HG02981 (cell line): Measurements from ENCODE around the gene C1QC.

Source experiments
- ATAC-seq: cut with Tn5 transposase; IDR thresholded peaks from one replicate; pipeline ENCODE4 v1.9.1; 2021; ENCODE audit warnings: mild to moderate bottlenecking, moderate library complexity; ENCODE audit not compliant: unreplicated experiment

C1QC gene

GRCh38 chr1:22618056-22618455 is 25.4 kb upstream of the C1QC start:
- ATAC-seq = no peak

DNA sequence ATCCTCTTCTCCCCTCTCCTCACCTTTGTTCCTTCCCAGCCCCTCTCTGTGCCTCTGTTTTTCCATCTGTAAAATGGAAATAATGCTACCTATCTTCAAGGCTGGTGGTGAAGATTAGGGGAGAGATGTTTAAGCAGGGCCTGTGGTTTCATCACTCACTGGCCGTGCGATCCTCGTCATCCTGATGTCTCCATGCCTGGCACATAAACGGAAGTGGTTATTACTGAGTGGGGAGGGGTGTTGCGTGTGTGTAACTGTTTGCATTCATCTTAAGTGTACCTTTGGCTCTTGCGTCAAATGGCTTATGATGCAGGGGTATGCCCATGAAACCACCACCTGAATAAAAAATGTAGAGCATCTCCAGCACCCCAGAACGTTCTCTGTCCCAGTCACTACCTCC is 24.2 kb upstream of the C1QC start:
- ATAC-seq = no peak

- no peak for ATAC-seq
Measured at GRCh38 chr1:22619798-22620197, 23.6 kb upstream of the C1QC start.

DNA sequence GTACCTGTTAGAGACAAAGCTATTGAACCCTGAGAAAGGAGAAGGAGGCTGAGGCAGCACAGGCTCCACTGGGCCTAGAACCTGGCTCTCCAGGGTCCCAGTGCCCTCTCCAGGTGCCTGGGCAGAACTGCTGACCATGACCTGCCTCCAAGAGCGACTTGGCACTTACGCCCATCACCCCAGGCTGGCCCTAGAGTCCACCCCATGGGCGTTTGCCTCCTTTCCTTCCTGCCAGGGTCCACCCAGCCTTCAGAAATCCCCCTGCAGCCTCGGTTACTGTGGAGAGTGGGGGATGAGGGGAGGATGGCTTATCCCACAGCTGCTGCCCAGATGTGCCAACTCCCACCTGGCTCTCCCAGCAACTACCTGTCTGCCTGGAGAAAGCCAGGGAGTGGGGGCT is 21.7 kb upstream of the C1QC start:
- ATAC-seq = no peak

DNA sequence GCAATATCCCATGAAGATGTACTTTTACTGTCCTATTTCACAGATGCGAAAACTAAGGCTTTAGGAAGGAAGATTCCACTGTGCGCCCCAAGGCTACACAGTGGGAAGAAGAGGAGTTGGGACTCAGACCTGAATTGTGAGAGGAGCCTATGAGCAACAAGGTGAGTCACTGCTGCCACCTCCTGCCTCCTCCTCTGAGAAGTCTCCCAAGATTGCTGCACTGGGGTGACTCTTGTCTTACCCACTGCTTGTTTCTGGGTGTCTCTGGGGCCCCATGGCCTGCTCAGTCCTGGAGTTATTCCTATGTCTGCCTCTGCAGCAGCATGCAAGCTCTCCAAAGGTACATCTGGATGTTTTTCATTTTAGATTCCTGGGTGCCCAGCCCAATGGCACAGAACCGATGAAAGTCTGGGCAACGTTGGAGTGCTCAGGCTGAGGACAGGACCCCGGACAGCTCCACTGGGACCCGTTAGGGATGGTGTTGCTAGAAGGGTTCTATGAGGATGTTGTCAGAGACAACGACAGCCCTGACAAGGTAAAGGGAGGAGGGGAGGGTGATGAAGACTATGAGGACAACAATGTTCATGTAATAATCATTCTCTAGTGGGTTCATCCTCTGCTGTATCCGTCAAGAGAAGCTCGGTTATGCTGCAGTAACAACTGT is 18.0 kb upstream of the C1QC start:
- ATAC-seq = no peak

DNA sequence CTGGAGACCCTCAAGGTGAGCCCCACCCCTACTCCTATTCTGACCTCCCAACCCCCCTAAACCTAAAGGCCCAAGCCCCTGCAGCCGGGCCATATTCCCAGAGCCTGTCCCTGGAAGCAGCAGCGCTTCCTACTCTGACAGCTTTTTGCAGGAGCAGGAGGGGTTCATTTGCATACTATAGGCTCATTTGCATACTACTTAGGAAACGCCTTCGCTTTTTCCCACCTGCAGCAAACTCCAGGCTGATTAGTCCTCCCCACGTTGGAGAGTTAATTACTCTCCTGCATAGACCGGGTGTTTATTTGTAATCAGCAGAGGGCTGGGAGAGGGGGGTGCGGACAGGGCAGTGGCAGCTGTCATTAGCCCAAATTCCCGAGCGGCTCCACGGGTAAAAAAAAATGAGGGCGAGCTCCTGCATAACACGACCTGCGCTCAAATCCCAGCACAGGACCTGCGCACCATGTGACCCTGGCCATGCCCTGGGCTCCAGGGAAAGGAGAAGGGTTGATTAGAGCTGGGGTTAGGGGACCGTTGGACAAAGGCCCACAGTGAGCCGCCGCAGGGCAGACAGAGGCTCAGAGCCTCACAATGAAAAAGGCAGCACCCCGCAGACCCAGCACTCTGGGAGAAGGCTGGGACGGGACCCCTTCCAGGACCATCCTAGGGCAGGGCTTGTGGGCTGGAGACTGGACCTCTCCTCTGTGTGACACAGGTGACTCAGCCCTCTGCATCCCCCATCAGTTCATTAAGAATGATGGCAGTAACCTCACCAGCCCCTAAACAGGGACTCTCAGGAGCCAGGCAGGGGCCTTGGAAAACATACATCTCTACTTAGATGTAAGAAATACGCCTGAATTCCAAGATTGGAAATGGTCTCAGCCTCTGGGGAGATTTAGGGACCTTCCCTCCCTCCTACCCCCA is 16.9 kb upstream of the C1QC start:
- ATAC-seq = no peak

DNA sequence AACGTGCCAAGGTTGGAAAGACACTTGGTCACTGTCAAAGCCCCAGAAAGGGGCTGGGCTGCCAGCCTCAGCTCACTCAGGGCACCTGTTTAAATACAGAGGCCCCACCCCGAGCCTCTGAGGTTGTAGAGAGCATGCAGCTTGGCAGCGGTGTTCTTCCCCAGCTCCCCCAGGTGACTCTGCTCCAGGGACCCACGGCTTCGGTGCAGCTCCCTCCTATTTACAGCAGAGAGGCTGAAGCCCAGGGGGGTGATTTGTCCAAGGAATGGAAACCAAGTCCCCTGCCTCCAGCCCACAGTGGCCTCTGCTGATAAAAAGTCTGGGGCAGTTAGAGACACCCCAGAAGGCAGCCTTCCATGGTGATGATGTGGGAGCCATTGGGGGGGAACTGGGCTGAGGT is 16.1 kb upstream of the C1QC start:
- no peak for ATAC-seq

DNA sequence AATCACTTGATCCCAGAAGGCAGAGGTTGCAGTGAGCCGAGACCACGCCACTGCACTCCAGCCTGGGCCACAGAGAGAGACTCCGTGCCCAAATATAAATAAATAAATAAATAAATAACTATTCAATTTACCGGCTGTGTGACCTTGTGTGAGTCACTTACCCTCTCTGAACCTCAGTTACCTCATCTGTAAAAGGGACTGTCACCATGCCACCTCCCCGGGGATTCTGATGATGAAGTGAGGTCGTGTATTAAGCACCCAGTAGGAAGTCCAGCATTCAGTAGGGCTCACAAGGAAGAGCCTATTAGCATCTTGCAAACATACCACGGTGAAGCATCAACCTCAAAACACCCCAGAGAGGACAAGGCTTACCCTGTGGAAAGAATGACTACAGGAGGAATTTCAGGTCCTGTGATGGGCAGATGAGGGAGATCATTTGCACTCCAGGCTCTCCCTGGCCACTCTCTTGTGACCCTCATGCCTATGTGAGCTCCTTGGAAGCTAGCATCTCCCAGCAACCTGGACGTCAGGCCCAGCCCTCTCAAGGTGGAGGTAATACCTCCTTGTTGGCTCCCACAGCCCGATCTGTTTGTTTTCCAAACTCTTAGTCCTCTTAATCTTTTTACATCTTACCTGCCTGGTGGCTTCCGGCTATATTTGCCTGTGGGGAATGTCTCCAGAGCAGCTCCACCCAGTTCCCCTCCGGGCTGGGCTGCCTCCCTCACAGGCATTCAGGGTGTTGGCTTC is 14.6 kb upstream of the C1QC start:
- ATAC-seq = no peak

GRCh38 chr1:22629886-22630285 is 13.5 kb upstream of the C1QC start:
- no peak for ATAC-seq

DNA sequence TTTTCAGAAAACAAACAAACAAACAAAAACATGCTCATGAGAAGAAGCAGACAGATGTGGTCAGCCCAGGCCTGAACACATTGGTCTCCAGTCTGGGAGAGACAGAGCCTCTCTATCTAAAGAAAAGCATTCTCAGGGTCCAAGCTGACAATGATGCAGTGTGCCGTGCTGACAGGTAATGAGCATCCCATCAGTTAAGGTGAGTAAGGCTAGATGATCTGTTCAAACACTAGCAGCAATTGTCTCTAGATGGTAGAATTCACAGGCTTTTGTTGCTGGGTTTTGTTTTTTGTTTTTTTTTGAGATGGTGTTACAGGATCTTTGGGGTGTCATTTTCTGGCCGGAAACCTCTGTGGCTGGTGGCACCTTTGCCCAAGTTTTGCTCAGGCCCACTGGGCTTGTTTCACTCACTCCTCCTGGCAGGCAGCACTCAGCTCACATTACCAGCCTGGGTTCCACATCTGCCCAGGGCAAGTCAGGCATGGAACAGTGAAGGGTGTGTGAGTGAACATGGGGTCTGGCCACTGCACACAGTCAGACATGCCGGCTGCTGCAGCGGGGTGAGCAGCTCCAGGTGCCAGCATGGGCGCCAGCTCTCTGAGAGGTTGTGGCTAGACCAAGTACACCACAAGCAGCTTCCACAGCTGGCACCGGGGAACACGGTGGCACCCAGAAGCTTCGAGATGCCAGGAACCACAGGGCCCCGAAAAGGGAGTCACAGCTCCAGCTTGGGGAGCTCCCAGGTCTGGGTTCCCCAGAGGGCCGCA is 9.6 kb upstream of the C1QC start:
- ATAC-seq = no peak

DNA sequence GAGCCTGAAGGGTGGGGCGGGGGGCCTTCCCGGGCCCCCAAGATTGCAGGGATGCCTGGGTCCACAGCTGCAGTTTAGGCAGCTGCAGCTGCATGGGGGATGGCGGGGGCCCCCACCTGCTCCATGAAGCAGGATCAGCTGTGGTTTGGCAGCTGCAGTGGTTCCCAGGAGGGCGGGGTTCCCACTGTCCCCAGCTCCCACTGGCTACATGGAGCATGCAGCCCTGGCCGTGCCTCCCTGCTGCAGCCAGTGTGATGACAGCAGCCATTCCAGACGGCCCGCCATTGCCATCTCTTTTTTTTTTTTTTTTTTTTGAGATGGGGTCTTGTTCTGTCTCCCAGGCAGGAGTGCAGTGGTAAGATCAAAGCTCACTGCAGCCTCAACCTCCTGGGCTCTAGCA is 8.0 kb upstream of the C1QC start:
- no peak for ATAC-seq

DNA sequence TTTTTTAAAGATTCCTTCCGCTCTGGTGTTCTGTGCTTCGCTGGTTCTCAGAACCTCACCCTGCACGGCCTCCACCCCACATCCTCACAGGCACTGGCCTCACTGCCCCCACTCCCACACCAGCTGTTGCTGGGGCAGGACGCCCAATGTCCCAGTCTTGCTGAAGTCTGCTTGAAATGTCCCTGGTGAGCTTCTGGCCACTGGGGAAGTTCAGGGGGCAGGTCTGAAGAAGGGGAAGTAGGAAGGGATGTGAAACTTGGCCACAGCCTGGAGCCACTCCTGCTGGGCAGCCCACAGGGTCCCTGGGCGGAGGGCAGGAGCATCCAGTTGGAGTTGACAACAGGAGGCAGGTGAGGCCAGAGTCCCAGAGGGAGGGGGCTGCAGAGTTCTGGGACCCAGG is 7.1 kb upstream of the C1QC start, which contains the start of gene C1QA:
Gene C1QA (plus strand): TSS at position 276 of the 400 bp plus-strand sequence. CDS start 989 bp downstream, outside the sequence.
- no peak for ATAC-seq

DNA sequence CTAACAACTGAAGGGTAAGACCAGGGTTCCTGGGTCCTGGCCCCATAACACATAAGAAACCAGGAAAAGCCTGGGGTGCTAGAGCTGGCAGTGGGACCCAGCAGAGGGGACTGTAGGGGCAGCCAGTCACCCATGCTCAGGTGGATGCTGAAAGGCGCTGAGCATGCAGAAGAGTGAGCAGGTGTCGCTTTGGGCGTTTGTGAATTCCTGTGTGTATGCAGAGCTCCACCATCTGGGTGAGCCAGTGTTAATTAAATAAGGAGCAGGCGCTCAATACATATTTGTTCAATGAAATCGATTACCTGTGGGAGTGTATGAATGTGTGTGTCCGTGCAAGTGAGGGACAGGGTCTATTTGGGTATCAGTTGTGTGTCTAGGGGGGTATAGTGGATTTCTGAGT is 6.5 kb upstream of the C1QC start:
- no peak for ATAC-seq

DNA sequence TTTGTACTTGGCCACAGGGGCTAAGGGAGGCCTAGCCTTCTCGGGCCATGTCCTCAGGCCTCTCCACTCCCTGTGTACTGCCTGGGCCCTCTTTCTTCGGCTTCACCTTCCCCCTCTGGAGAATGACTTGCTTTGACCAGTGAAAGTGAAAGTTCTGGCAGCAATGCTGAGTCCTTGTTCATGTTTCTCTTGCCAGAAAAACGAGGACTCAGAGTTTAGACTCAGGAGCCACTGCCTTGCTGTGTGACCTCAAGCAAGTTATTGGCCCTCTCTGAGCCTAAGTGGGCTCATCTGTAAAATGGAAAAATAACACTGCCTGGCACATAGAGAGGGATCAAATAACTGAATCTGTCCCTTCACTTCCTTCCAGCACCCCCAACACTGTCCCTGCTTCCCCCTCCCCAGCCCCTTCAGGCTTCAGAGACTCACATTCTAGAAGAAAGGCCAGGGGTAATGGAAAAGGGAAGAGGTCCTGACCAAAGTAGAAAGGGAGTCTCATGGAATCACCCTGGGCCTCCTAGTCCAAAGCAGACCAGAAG is 5.5 kb upstream of the C1QC start:
- ATAC-seq = no peak

DNA sequence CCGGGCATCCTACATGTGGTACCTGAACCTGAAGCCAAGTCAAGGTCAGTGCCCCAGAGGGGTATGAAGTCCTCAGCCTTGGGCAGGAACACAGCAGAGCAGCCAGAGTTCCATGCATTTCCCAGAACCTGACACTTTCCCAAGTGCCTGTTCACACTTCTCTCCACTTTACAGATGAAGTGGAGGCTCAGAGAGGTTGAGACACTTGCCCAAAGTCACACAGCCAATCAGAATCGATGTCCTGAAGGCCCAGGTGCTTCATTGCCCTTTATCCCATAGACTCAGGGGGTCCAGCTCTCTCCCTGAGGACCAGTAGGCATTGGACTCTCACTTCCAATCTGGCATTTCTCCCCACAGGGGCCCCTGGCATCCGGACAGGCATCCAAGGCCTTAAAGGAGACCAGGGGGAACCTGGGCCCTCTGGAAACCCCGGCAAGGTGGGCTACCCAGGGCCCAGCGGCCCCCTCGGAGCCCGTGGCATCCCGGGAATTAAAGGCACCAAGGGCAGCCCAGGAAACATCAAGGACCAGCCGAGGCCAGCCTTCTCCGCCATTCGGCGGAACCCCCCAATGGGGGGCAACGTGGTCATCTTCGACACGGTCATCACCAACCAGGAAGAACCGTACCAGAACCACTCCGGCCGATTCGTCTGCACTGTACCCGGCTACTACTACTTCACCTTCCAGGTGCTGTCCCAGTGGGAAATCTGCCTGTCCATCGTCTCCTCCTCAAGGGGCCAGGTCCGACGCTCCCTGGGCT is 4.8 kb upstream of the C1QC start:
- ATAC-seq = no peak

DNA sequence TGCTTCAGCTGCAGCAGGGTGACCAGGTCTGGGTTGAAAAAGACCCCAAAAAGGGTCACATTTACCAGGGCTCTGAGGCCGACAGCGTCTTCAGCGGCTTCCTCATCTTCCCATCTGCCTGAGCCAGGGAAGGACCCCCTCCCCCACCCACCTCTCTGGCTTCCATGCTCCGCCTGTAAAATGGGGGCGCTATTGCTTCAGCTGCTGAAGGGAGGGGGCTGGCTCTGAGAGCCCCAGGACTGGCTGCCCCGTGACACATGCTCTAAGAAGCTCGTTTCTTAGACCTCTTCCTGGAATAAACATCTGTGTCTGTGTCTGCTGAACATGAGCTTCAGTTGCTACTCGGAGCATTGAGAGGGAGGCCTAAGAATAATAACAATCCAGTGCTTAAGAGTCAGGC is 4.1 kb upstream of the C1QC start:
- ATAC-seq = no peak

- no peak for ATAC-seq
Measured at GRCh38 chr1:22641247-22641646, 2.2 kb upstream of the C1QC start.

DNA sequence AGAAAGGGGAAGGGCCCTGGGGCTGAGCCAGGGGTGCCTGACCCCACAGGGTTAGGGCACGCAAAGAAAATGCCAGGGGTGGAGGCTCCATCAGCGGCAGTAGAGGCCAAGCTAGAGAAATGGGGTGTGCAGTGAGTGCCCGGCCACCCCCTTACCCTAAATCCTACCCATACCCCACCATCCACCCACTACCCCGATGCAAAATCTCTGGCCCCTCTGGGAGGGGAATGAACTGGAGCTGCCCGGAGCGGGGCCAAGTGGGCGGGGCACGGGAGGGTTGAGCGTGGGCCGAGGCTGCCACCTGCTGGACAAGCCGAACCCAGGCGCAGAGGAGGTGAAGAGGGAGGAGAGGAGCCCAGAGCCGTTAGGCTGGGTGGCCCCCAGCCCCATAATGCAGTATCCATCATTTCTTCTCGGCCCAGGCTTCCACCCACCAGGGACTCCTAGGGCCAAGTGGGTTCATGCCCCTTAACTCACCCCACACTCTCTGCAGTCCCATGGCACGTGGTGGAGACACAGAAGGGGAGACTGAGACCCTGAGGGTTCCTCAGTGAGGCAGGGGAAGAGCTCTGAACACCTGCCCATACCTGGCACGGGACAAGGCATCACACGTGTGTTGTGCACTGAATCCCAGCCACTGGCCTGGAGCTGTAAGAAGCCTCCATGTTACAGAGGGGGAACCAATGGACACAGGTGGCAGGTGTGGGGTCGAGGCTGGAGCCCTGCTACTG is 1.4 kb upstream of the C1QC start:
- ATAC-seq = no peak

DNA sequence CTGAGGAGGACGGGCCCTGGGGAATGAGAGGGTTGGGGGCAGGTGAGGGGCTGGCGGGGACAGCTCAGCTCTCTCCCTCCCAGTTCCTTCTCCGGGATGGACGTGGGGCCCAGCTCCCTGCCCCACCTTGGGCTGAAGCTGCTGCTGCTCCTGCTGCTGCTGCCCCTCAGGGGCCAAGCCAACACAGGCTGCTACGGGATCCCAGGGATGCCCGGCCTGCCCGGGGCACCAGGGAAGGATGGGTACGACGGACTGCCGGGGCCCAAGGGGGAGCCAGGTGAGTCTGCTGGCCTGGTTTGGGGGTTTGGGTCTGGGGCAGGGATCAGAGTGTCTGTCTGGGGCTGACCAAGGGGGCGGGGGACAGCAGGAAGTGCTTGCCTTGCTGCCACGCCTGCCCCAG is 495 bp downstream of the C1QC start:
- no peak for ATAC-seq
